Measurements from ENCODE around the gene PKHD1.

DNA sequence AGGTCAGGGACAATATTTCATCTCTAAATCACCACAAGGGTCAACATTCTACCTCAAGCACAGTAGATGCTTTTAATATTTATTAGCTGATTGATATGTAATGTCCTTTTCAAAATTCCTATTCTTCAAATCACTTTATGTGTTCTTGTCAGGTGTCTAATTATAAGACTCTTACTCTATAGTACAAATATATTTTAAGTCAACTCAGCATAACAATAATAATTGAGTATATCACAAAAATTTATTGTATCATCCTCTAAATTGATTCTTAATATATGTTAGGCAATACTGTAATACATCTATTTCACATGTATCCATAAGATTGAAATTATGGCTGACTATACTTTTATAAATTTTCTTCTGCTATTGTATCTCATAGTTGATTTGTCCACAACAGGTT is 423.9 kb downstream of the PKHD1 start:
- TF ChIP-seq, protein P1, sequence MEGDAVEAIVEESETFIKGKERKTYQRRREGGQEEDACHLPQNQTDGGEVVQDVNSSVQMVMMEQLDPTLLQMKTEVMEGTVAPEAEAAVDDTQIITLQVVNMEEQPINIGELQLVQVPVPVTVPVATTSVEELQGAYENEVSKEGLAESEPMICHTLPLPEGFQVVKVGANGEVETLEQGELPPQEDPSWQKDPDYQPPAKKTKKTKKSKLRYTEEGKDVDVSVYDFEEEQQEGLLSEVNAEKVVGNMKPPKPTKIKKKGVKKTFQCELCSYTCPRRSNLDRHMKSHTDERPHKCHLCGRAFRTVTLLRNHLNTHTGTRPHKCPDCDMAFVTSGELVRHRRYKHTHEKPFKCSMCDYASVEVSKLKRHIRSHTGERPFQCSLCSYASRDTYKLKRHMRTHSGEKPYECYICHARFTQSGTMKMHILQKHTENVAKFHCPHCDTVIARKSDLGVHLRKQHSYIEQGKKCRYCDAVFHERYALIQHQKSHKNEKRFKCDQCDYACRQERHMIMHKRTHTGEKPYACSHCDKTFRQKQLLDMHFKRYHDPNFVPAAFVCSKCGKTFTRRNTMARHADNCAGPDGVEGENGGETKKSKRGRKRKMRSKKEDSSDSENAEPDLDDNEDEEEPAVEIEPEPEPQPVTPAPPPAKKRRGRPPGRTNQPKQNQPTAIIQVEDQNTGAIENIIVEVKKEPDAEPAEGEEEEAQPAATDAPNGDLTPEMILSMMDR (IDR thresholded peaks at IDR 0.05) = no peak
- no peak for TF ChIP-seq POLR2AphosphoS5 (IDR thresholded peaks at IDR 0.05; ENCODE audit: insufficient read depth in 1 of 2, low read depth in 1 of 2)
- no peak for TF ChIP-seq POLR2A (IDR thresholded peaks at IDR 0.05)
